Osteocyte (in vitro differentiated cells): ENCODE measurements around the gene CDCA7L. TPM values are rescaled to one million over a fixed set of nuclear protein-coding genes. Genes with fewer than 3 reads are reported as not detected.

Experiments
- DNase-seq: peaks from one replicate; pipeline ENCODE4 v3.0.0; 2021; ENCODE audit warnings: mixed read lengths; ENCODE audit not compliant: unreplicated experiment; ENCODE audit errors: extremely low spot score
- H3K27ac Mint-ChIP-seq: one replicate; pipeline ENCODE4 v1.8.0; 2021; ENCODE audit warnings: mild to moderate bottlenecking, mixed read lengths; ENCODE audit not compliant: unreplicated experiment
- H3K27me3 Mint-ChIP-seq: one replicate; pipeline ENCODE4 v1.8.0; 2021; ENCODE audit warnings: mixed read lengths; ENCODE audit not compliant: unreplicated experiment
- H3K36me3 Mint-ChIP-seq: one replicate; pipeline ENCODE4 v1.8.0; 2021; ENCODE audit warnings: mixed read lengths; ENCODE audit not compliant: unreplicated experiment
- H3K4me1 Mint-ChIP-seq: one replicate; pipeline ENCODE4 v1.8.0; 2021; ENCODE audit warnings: mixed read lengths; ENCODE audit not compliant: unreplicated experiment
- H3K4me3 Mint-ChIP-seq: one replicate; pipeline ENCODE4 v1.8.0; 2021; ENCODE audit warnings: mild to moderate bottlenecking, moderate library complexity, mixed read lengths; ENCODE audit not compliant: unreplicated experiment
- H3K9me3 Mint-ChIP-seq: one replicate; pipeline ENCODE4 v1.8.0; 2021; ENCODE audit warnings: mixed read lengths; ENCODE audit not compliant: unreplicated experiment
- total RNA-seq: library from RNA; stranded (reverse); gene quantifications from 2 replicates; pipeline ENCODE4 v1.2.1, GENCODE V29; 2021
- TF ChIP-seq, protein P1 (sequence below): fragments of 200-600 bp; sonication (generic); IDR thresholded peaks from 2 replicates; pipeline ENCODE4 v1.5.0; 2021; ENCODE audit warnings: antibody characterized with exemption, mild to moderate bottlenecking, moderate library complexity

CDCA7L gene
- total RNA-seq, 1 donor from 2014 or later = 26.3 TPM

- H3K4me3 Mint-ChIP-seq = no peak overlapping the region
- H3K4me1 Mint-ChIP-seq = no peaks in the 10 kb centered on the region
- H3K27me3 Mint-ChIP-seq = no peaks in the 10 kb centered on the region
Measured at GRCh38 chr7:21851559-21851967, 94.1 kb downstream of the CDCA7L start.

More at GRCh38 chr7:21851559-21851967, 94.1 kb downstream of the CDCA7L start:
- Mint-ChIP-seq H3K27ac (no peak overlapping the region), H3K9me3 (no peaks in the 10 kb centered on the region), H3K36me3 (no peaks in the 10 kb centered on the region)
- DNase-seq = no peak
- TF ChIP-seq, protein P1, sequence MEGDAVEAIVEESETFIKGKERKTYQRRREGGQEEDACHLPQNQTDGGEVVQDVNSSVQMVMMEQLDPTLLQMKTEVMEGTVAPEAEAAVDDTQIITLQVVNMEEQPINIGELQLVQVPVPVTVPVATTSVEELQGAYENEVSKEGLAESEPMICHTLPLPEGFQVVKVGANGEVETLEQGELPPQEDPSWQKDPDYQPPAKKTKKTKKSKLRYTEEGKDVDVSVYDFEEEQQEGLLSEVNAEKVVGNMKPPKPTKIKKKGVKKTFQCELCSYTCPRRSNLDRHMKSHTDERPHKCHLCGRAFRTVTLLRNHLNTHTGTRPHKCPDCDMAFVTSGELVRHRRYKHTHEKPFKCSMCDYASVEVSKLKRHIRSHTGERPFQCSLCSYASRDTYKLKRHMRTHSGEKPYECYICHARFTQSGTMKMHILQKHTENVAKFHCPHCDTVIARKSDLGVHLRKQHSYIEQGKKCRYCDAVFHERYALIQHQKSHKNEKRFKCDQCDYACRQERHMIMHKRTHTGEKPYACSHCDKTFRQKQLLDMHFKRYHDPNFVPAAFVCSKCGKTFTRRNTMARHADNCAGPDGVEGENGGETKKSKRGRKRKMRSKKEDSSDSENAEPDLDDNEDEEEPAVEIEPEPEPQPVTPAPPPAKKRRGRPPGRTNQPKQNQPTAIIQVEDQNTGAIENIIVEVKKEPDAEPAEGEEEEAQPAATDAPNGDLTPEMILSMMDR = no peak
